NCI-H82 treated with DMSO at 0.1 percent for 48 hours (cell line): ENCODE measurements around the gene GPR55.
"Not testable (repeated sequence)": the region's sequence is repeated elsewhere in the genome, so short reads cannot be mapped to it uniquely, and the experiment has no call there.

Source experiments
- DNase-seq: peaks from one replicate; lab custom pipeline; 2025; ENCODE audit not compliant: unreplicated experiment; lab: John Stamatoyannopoulos, UW

Gene GPR55

DNA sequence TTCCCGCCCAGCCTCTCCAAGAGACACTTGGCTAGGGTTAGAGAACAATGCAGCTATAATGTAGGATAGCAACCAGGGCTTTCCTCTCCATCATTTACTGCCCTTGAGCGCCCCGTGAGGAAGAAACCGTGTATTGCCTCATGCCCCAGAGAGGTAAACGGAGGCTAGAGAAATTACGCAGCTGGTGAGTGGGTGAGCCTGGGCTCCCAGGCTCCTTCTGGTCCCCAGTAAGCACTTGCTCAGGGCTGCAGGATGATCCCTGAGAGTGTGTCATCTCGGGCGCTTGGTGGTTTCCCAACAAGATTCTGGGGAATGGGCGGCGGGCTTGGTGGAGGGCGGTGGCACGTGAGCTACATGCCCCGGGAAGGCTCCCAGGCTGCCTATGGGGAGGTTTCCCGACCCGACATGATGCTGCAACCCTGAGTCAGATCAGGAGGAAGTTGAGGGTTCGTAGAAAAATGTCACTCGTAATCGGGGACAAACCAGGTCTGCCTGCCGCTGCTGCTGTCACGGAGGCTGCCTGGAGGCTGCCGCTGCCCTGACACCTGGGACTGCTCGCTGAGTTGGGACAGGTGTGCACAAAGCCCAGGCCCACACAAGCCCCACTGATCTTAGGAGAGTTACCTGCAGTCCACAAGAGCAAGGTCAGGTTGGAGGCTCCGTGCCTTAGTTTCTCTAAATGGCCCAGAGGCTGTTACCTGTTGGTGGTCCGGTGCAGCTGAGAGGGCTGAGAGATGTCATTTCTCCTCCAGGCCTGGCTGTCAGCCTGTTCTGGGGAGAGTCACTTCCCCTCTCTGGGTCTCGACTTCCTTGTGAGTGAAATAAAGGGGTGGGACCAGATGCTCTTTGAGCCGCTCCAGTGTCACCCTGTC, at the start of gene GPR55:
GPR55 (minus strand) TSS at position 773 of the 872 bp plus-strand sequence. CDS start 14,280 bp downstream, outside the sequence.
- no peak for DNase-seq

DNA sequence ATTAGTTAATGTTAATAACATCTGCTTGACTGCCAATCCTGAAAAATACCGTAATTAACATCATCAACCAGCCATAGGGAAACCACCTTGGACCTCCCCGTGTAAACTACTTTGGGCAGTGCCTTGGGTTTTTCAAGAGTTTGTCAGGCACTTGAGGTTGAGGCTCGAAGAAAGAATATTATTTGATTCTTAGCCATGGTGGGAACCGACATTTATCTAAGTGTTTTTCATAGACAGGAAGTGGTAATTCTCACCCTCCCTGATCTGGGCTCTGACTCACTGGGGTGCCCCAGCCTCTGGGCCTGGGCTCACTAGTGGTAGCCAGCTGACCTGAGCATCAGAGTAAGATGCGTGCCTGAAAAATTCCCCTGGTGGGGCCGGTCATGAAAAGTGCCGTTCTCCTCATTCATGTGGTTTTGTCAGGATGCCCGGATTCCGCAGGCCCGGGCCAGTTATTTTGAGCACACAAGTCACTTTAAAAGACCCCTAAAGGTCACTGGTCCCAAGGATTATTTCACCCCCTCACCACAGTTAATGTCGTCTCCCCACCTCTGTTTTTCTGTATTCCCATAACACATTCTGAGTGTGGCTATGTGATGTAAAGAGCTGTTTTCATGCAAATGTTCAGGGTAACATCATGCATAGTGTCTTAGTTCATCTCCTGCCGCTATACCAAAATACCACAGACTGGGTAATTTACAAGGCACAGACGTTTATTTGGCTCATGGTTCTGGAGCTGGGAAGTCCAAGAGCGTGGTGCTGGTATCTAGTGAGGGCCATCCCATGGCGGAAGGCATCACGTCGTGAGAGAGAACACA, 49.3 kb upstream of the GPR55 start:
- DNase-seq, result no peak

GRCh38 chr2:230972046-230972445, 47.0 kb upstream of the GPR55 start:
- DNase-seq, result no peak

- no peak for DNase-seq
These were observed 44.6 kb upstream of the GPR55 start for GRCh38 chr2:230969659-230970015.

DNA sequence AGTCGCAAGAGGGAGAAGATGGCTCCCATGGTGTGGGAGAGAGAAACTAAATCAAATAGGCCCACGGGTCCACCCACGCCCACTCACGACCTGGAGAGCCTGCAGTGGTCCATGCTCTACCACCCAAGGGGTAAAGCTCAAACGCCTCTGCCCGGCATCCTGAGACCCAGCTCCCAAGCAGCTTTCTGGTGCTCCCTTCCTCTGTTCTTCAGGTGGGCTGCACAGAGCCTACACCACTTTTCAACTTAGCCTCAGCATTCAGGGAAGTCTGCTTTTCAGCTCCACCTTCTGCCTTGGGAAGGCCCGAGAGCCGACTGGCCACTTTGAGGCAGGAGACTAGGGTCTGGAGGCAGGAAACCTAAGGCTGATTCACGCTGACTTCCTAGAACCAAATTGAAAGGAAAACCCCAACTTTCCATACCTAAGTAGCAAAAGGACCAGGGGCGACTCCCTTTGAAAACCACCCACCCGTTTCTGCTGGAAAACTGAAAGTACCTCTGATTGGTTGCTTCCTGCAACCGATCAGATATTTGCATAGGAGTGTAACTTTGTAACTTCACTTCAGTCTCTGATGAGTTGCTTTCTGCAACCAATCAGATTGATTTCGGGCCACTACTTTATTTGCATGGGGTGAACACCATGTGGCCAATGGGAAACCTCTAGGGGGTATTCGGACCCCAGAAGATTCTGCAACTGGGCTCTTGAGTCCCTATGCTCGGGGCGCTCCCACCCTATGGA, 44.0 kb upstream of the GPR55 start:
- DNase-seq, result no peak

GRCh38 chr2:230968314-230968713, 43.3 kb upstream of the GPR55 start:
- DNase-seq, result not testable (repeated sequence)

GRCh38 chr2:230967113-230967512, 42.1 kb upstream of the GPR55 start:
- DNase-seq, result no peak

DNA sequence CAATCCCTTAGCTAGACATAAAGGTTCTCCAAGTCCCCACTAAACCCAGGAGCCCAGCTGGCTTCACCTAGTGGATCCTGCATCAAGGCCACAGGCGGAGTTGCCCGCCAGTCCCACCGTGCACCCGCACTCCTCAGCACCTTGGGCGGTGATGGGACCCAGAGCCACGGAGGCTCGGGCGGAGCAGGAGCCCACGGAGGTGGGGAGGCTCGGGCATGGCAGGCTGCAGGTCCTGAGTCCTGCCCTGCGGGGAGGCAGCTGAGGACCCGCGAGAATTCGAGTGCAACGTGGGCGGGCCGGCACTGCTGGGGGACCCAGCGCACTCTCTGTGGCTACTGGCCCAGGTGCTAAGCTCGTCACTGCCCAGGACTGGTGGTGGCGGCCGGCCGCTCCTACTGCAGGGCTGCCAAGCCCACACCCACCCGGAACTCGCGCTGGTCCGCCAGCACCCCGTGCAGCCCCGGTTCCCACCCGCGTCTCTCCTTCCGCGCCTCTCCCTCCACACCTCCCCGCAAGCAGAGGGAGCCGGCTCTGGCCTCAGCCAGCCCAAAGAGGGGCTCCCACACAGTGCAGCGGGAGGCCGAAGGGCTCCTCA, 39.2 kb upstream of the GPR55 start:
- no peak for DNase-seq

DNA sequence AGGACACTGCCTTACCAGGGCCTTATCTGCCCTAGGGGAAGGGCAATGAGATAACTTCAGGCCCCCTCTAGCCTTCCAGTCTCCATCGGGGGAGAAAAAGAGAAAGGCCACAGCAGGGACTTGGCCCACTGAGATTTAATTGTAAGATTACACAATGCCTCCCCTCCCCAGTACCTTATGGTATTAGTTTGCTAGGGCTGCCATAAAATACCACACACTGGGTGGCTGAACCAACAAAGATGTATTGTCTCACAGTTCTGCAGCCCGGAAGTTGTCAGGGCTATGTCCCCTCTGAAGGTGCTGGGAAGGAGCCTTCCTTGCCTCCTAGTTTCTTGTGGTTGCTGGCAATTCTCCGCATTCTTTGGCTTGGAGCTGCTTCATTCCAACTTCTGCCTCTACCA, 36.0 kb upstream of the GPR55 start:
- DNase-seq, result no peak

GRCh38 chr2:230960026-230960425, 35.0 kb upstream of the GPR55 start:
- no peak for DNase-seq

- DNase-seq, result no peak
These were observed 34.0 kb upstream of the GPR55 start for GRCh38 chr2:230958820-230959756.

DNA sequence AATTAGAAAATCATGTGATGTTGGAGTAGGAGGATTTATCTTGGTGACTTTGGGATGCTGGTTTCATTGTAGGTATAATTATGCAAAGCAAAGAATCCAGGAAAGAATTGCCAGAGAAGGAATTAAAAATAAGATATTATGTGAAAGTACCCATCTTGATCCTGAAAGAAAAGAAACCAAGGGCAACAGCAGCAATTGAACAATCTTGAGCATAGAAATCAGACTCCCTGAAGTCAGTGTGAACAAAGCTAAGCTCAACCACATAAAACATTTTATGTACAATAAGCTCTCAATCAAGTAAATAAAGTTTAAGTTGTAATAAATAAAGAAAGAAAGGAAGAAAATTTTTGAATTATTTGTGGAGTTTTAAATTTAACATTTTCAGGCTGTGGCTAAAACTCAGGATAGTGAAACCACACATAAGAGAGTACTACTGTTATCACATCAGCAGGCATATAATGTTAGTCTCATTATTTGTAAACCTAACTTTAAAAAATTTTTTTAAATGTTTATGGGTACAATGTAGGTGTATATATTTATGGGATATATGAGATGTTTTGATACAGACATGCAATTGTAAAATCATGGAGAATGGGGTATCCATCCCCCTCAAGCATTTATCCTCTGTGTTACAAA, 32.8 kb upstream of the GPR55 start:
- DNase-seq, result no peak

DNA sequence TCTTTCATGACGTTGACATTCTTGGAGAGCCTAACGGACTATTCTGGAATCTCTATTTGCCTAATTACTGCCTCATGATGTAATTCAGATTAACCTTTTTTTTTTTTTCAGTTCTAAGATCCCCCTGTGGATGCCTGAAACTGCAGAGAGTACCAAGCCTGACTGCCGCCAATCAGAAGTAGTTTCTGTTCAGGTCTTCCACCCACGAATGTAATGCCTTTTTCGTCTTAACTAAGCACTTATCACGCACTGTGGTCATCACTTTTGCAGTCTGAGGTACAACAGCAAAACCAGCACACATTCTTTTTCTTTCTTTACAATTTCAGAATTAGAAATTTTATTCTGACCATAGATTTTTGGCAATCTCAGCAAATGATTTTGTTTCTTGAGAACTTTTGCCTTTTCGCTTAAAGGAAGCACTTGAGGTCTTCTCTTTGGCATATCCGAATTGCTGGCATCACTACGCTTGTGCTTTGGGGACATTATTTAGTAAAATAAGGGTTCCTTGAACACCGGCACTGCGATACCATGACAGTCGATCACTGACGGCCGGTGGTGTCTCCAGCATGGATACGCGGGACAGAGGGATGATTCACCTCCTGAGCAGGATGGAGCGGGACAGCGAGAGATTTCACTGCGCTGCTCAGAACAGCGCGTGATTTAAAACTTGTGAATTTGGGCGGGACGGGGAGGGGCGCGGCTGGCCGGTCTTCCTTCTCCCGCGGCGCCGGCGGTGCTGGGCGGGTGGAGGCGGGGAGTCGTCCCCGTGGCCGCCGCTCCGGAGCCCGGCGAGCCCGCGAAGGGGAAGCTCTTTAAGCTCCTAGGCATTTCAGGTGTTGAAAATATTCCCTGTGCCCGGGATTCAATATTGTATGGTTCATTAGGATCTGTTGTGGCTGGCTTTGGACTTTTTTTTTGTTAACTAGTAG, 32.0 kb upstream of the GPR55 start:
- no peak for DNase-seq

- DNase-seq, result no peak
These were observed 30.2 kb upstream of the GPR55 start for GRCh38 chr2:230955163-230955737.

DNA sequence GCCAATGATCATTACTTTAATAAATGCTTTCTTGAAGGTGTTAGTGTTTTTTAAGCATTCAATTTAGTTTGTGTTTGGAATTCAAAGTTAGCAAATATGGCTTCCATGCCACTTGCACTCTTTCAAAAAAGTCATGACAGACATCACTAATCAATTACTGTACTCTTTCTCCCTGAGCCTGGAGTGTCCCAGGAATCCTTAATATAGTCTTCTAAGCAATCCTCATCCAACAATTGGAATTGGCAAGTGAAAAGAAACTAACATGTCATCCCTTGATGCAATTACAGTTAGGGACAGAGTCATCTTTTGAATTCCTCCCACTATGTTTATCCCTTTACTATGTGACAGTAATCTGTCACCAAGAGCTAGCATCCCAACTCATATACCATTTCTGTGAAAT, 29.7 kb upstream of the GPR55 start:
- DNase-seq, result no peak

DNA sequence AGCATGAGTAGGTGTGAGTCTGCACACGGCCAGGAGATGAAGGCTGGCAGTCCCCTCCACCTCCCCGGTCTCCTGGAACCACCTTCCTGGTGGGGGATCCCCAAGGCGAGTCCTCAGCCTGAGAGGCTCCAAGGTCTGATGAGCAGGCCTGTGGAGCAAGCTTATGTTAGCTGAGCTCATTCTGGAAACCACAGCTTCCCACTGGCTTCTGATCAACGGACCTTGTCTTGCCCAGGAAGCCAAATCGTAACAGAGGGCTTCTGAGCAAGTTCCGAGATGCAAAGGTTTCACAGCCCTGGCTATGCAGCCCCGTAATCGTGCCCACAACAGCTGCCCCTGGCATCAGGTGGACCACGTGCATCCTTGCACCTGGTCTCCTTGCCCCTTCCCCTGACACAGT, 28.8 kb upstream of the GPR55 start:
- no peak for DNase-seq

- DNase-seq, result no peak
These were observed 27.3 kb upstream of the GPR55 start for GRCh38 chr2:230952226-230952956.
